ENCODE measurements around the gene APOBEC3F. TPM values are rescaled to one million over a fixed set of nuclear protein-coding genes. Genes with fewer than 3 reads are reported as not detected.
"Not testable (repeated sequence)": the region's sequence is repeated elsewhere in the genome, so short reads cannot be mapped to it uniquely, and the experiment has no call there.

APOBEC3F gene
- total RNA-seq, 1 experiment from 2014 or later = 22.2 TPM

DNA sequence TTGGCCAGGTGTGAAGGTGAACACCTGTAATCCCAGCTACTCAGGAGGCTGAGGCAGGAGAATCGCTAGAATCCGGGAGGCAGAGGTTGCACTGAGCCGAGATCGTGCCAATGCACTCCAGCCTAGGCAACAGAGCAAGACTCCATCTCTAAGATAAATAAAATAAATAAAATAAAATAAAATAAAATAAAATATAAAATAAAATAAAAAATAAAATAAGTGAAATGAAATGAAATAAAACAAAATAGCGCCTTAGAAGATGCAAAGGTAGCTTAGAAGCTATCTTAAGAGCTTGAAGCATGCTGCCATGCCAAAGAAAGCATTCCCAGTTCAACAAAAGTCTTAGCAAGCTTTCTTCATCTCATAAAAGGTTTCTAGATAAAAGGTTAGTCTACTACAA lies 33.5 kb upstream of the APOBEC3F start:
- intact Hi-C loops (cut with micrococcal nuclease; ENCODE audit: unreplicated experiment) = loop anchor here (1.0 to 5.0 kb wide), 2 partner anchors 111 to 310 kb away; partner anchors contain the start of gene RPL3
- no TSS peak for BruUV-seq (replicated peaks)
- Mint-ChIP-seq H3K27me3 (ENCODE audit: unreplicated experiment) (no peaks in the 10 kb centered on the region), H3K4me1 (ENCODE audit: low read depth, unreplicated experiment) (no peaks in the 10 kb centered on the region), H3K27ac (ENCODE audit: unreplicated experiment) (no peak overlapping the region), H3K9me3 (ENCODE audit: low read depth, unreplicated experiment) (no peaks in the 10 kb centered on the region), H3K4me3 (ENCODE audit: low read depth, unreplicated experiment) (no peak overlapping the region), H3K36me3 (ENCODE audit: insufficient read depth, unreplicated experiment) (peaks cover 3% of the 10 kb centered on the region)
- TF ChIP-seq, protein P1, sequence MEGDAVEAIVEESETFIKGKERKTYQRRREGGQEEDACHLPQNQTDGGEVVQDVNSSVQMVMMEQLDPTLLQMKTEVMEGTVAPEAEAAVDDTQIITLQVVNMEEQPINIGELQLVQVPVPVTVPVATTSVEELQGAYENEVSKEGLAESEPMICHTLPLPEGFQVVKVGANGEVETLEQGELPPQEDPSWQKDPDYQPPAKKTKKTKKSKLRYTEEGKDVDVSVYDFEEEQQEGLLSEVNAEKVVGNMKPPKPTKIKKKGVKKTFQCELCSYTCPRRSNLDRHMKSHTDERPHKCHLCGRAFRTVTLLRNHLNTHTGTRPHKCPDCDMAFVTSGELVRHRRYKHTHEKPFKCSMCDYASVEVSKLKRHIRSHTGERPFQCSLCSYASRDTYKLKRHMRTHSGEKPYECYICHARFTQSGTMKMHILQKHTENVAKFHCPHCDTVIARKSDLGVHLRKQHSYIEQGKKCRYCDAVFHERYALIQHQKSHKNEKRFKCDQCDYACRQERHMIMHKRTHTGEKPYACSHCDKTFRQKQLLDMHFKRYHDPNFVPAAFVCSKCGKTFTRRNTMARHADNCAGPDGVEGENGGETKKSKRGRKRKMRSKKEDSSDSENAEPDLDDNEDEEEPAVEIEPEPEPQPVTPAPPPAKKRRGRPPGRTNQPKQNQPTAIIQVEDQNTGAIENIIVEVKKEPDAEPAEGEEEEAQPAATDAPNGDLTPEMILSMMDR (IDR thresholded peaks at IDR 0.05; ENCODE audit: unreplicated experiment) = no peak
- no peak for DNase-seq
- CTCF ChIA-PET = interaction anchor here (1.4 kb wide), 1 partner anchor 111 kb away, joined by 3 read pairs; no protein-coding TSS in a partner anchor

DNA sequence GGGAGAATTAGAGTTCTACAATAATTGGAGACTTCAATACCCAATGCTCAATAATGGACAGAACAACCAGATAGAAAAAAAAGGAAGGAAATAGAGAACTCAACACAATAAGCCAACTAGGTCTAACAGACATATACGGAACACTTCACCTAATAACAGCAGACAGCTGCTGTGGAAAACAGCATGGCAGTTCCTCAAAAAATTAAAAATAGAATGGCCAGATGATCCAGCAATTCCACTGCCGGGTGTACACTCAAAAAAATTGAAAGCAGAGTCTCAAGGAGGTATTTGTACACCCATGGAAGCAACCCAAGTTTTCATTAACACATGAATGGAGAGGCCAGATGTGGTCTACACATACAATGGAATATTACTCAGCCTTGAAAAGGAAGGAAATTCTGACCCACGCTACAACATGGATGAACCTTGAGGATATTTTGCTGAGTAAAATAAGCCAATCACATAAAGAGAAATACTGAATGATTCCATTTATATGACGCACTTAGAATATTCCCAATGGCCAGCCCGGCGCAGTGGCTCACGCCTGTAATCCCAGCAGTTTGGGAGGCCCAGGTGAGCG lies 32.3 kb upstream of the APOBEC3F start:
- not testable (repeated sequence) for DNase-seq; H3K27ac Mint-ChIP-seq (ENCODE audit: unreplicated experiment); H3K27me3 Mint-ChIP-seq (ENCODE audit: unreplicated experiment); BruUV-seq (replicated peaks); H3K4me3 Mint-ChIP-seq (ENCODE audit: low read depth, unreplicated experiment); H3K36me3 Mint-ChIP-seq (ENCODE audit: insufficient read depth, unreplicated experiment); H3K9me3 Mint-ChIP-seq (ENCODE audit: low read depth, unreplicated experiment); H3K4me1 Mint-ChIP-seq (ENCODE audit: low read depth, unreplicated experiment)
- intact Hi-C loops (cut with micrococcal nuclease; ENCODE audit: unreplicated experiment) = loop anchor here (5.0 kb wide), 1 partner anchor 309 kb away; the partner anchor contains the start of gene RPL3
- CTCF ChIA-PET = interaction anchor here (0.6 kb wide), 1 partner anchor 113 kb away, joined by 3 read pairs; no protein-coding TSS in a partner anchor

- DNase-seq = no peak
- no peaks in the 10 kb centered on the region for H3K27me3 Mint-ChIP-seq (ENCODE audit: unreplicated experiment)
- H3K36me3 Mint-ChIP-seq (ENCODE audit: insufficient read depth, unreplicated experiment) = peaks cover 7% of the 10 kb centered on the region
- CTCF ChIA-PET = no interaction called here
- no TSS peak for BruUV-seq (replicated peaks)
- no peaks in the 10 kb centered on the region for H3K4me1 Mint-ChIP-seq (ENCODE audit: low read depth, unreplicated experiment)
- intact Hi-C loops (cut with micrococcal nuclease; ENCODE audit: unreplicated experiment) = no loop called here
- no peak overlapping the region for H3K27ac Mint-ChIP-seq (ENCODE audit: unreplicated experiment)
- TF ChIP-seq, protein P1 (IDR thresholded peaks at IDR 0.05; ENCODE audit: unreplicated experiment) = no peak
- no peak overlapping the region for H3K4me3 Mint-ChIP-seq (ENCODE audit: low read depth, unreplicated experiment)
- H3K9me3 Mint-ChIP-seq (ENCODE audit: low read depth, unreplicated experiment) = no peaks in the 10 kb centered on the region
Observed at GRCh38 chr22:39010946-39011345, 29.7 kb upstream of the APOBEC3F start.

DNA sequence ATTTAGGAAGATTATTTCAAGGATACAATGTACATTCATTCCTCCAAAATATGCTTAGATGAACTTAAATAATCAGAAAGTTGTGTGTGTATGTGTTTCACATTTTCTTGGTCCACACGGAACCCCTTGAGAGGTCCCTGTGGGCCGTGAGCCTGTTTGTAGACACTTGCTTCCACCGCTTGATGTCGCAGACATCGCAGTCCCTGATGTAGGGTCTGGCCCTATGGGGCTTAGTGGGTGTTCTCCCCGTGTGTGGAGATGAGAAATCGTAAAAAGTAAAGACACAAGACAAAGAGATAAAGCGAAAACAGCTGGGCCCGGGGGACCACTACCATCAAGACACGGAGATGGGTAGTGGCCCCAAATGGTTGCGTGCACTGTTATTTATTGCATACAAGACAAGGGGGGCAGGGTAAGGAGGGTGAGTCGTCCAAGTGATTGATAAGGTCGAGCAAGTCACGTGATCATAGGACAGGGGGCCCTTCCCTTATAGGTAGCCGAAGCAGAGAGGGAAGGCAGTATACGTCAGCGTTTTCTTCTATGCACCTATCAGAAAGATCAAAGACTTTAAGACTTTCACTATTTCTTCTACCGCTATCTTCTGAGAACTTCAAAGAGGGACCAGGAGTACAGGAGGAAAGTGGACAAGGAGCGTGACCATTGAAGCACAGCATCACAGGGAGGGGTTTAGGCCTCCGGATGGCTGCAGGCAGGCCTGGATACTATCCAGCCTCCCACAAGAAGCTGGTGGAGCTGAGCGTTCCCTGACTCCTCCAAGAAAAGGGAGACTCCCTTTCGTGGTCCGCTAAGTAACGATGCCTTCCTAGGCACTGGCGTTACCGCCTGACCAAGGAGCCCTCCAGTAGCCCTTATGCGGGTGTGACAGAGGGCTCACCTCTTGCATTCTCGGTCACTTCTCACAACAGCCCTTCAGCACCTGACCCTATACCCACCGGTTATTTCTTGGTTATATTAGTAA lies 27.8 kb upstream of the APOBEC3F start:
- BruUV-seq (replicated peaks) = no TSS peak
- CTCF ChIA-PET = no interaction called here
- TF ChIP-seq, protein P1 (IDR thresholded peaks at IDR 0.05; ENCODE audit: unreplicated experiment) = no peak
- no peaks in the 10 kb centered on the region for H3K27me3 Mint-ChIP-seq (ENCODE audit: unreplicated experiment)
- peaks cover 7% of the 10 kb centered on the region for H3K36me3 Mint-ChIP-seq (ENCODE audit: insufficient read depth, unreplicated experiment)
- DNase-seq = no peak
- H3K9me3 Mint-ChIP-seq (ENCODE audit: low read depth, unreplicated experiment) = no peaks in the 10 kb centered on the region
- no peaks in the 10 kb centered on the region for H3K4me1 Mint-ChIP-seq (ENCODE audit: low read depth, unreplicated experiment)
- no peak overlapping the region for H3K4me3 Mint-ChIP-seq (ENCODE audit: low read depth, unreplicated experiment)
- no peak overlapping the region for H3K27ac Mint-ChIP-seq (ENCODE audit: unreplicated experiment)
- intact Hi-C loops (cut with micrococcal nuclease; ENCODE audit: unreplicated experiment) = no loop called here

DNA sequence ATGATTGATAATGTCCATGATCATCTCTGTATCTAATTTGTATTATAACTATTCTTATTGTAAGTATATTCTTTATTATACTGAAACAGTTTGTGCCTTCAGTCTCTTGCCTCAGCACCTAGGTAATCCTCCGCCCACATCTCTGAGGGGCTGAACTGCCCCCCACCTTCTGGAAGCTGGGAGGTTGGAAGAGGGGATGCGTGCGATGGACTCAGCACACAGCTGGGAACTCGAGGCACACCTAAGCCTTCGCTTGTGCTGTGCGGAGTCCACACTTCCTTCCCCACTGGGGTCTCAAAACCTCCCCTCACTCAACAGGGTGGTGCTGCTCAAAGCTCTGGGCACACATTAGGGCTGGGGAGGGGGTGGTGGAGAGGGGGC lies 27.1 kb upstream of the APOBEC3F start:
- H3K36me3 Mint-ChIP-seq (ENCODE audit: insufficient read depth, unreplicated experiment); BruUV-seq (replicated peaks); H3K4me3 Mint-ChIP-seq (ENCODE audit: low read depth, unreplicated experiment); DNase-seq; H3K27me3 Mint-ChIP-seq (ENCODE audit: unreplicated experiment); H3K27ac Mint-ChIP-seq (ENCODE audit: unreplicated experiment); H3K9me3 Mint-ChIP-seq (ENCODE audit: low read depth, unreplicated experiment); H3K4me1 Mint-ChIP-seq (ENCODE audit: low read depth, unreplicated experiment); intact Hi-C loops (cut with micrococcal nuclease; ENCODE audit: unreplicated experiment): not testable (repeated sequence)
- CTCF ChIA-PET = interaction anchor here (1.2 kb wide), 1 partner anchor 108 kb away, joined by 3 read pairs; no protein-coding TSS in a partner anchor

Data from Calu3 (cell line).